Sigmoid colon (tissue), 7 donors: Measurements from ENCODE around the gene LIPN. TPM values are rescaled to one million over a fixed set of nuclear protein-coding genes. Genes with fewer than 3 reads are reported as not detected.
"Not testable (repeated sequence)": the region's sequence is repeated elsewhere in the genome, so short reads cannot be mapped to it uniquely, and the experiment has no call there.

Experiments used
- DNase-seq: peaks from one replicate; pipeline ENCODE4 v3.0.0-alpha.2; 2019
- H3K27ac ChIP-seq, 4 donors: fragments of 200-600 bp; sonication (generic); one replicate each; pipeline ENCODE4 v1.5.1; 2016 to 2019; ENCODE audit warnings: mild to moderate bottlenecking in 1 of 4
- H3K27me3 ChIP-seq, 3 donors: fragments of 200-600 bp; sonication (generic); one replicate each; pipeline ENCODE4 v1.5.1; 2019; ENCODE audit warnings: mild to moderate bottlenecking in 1 of 3
- H3K36me3 ChIP-seq, 4 donors: fragments of 200-600 bp; sonication (generic); one replicate each; pipeline ENCODE4 v1.5.1; 2016 to 2019
- H3K4me1 ChIP-seq, 4 donors: fragments of 200-600 bp; sonication (generic); one replicate each; pipeline ENCODE4 v1.5.1; 2017 to 2019
- H3K4me3 ChIP-seq, 4 donors: fragments of 200-600 bp; sonication (generic); one replicate each; pipeline ENCODE4 v1.5.1; 2017 to 2019; ENCODE audit warnings: mild to moderate bottlenecking in 2 of 4, moderate library complexity in 1 of 4
- H3K9me3 ChIP-seq, 4 donors: fragments of 200-600 bp in 3 of 4; sonication (generic) in 3 of 4; one replicate each; pipeline versions ENCODE4 v1.5.1 to v1.6.1; 2013 to 2019
- EP300 ChIP-seq, 4 donors: sonication (generic); formaldehyde crosslinking; IDR thresholded peaks; one replicate each; pipeline ENCODE4 v1.6.1; 2017; ENCODE audit warnings: antibody characterized with exemption in 4 of 4
- POLR2A ChIP-seq, 2 donors: fragments of 450-650 bp; IDR thresholded peaks; one replicate each; pipeline ENCODE4 v1.6.1; 2016; ENCODE audit warnings: antibody characterized with exemption in 2 of 2, mild to moderate bottlenecking in 2 of 2, moderate library complexity in 2 of 2
- POLR2AphosphoS5 ChIP-seq, 4 donors: sonication (generic); formaldehyde crosslinking; IDR thresholded peaks; one replicate each; pipeline ENCODE4 v1.6.1; 2017; ENCODE audit warnings: antibody characterized with exemption in 4 of 4
- WGBS, 2 donors: extraction: QIAGEN DNeasy Blood & Tissue Kit; methylation state at CpG; one replicate each; pipeline ENCODE4 v1.1.7; 2013; 5-methylcytosine and 5-hydroxymethylcytosine counted together
- intact Hi-C: fragments of 100-400 bp; cut with DNase I; formaldehyde crosslinking; loops from one replicate; pipeline ENCODE4 v1.15.1; 2023
- polyA plus RNA-seq, 3 donors: library from polyadenylated mRNA; stranded (reverse); fragments of 200-250 nt; gene quantifications; one replicate each; pipeline ENCODE4 v1.2.3, GENCODE V29; 2013
- total RNA-seq, 4 donors: library from RNA; depleted of rRNA; stranded (reverse); fragments of >200 nt; gene quantifications; one replicate each; pipeline ENCODE4 v1.1.0, GENCODE V29; 2016
- TF ChIP-seq, protein P1 (sequence below), 4 experiments: fragments of 450-650 bp in 3 of 4; fragments of 200-600 bp in 1 of 4; IDR thresholded peaks; one replicate each; pipeline ENCODE4 v1.5.1; 2016 to 2019; ENCODE audit warnings: antibody characterized with exemption in 4 of 4, mild to moderate bottlenecking in 3 of 4, moderate library complexity in 2 of 4
- donor health status: healthy with polysubstance abuse.
- donor health status: Bipolar disorder and iron deficiency.
- donor health status: healthy.

The LIPN gene
- total and polyA plus RNA-seq, 7 donors, result 1.4 TPM; not detected in 6

DNA sequence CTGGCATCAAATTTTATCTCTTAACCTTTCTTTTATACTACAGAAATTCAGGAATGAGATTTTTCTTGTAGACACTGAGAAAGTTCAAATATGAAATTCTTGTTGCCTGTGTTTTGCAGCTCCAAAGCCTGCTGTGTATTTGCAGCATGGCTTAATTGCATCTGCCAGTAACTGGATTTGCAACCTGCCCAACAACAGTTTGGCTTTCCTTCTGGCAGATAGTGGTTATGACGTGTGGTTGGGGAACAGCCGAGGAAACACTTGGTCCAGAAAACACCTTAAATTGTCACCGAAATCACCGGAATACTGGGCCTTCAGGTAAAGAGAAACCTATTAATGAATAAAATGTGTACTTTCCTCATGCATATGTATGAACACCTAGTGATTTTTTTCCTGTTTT lies 29.0 kb upstream of the LIPN start:
- TF ChIP-seq POLR2A (IDR thresholded peaks at IDR 0.05), result no peak
- Histone ChIP-seq H3K4me1 (no peaks in the 10 kb centered on the region), H3K36me3 (no peaks in the 10 kb centered on the region), H3K9me3 (no peaks in the 10 kb centered on the region), H3K4me3 (no peak overlapping the region), H3K27me3 (no peaks in the 10 kb centered on the region), H3K27ac (no peak overlapping the region)
- WGBS, 2 donors, result 21 to 72% methylated on average over 4 of the region's 4 CpGs
- intact Hi-C loops, result no loop called here
- DNase-seq, result no peak

DNA sequence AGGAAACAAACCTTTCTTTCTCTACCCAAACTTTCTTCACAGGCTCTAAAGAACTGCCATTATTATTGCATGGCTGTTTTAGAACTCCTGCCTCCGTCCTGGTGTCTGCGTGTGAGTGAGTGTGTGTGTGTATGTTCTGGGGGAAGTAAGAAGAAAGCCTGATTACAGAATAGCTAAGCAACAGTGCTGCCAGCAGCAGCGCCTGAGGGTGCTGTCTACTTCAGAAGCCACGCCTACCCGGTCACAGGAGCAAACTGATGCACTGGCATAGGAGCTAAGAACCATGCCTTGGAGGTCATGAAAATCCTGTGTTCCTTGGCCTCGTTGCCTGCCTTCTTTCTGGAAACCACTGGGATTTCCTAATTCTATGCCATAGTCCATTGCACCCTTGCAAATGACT lies 28.5 kb upstream of the LIPN start:
- H3K9me3 ChIP-seq, result no peaks in the 10 kb centered on the region
- no peak overlapping the region for H3K27ac ChIP-seq
- H3K4me1 ChIP-seq, result no peaks in the 10 kb centered on the region
- intact Hi-C loops, result no loop called here
- WGBS, 2 donors, result 14 to 35% methylated on average over 6 of the region's 6 CpGs
- no peaks in the 10 kb centered on the region for H3K36me3 ChIP-seq
- DNase-seq, result no peak
- H3K4me3 ChIP-seq, result no peak overlapping the region
- TF ChIP-seq, protein P1, sequence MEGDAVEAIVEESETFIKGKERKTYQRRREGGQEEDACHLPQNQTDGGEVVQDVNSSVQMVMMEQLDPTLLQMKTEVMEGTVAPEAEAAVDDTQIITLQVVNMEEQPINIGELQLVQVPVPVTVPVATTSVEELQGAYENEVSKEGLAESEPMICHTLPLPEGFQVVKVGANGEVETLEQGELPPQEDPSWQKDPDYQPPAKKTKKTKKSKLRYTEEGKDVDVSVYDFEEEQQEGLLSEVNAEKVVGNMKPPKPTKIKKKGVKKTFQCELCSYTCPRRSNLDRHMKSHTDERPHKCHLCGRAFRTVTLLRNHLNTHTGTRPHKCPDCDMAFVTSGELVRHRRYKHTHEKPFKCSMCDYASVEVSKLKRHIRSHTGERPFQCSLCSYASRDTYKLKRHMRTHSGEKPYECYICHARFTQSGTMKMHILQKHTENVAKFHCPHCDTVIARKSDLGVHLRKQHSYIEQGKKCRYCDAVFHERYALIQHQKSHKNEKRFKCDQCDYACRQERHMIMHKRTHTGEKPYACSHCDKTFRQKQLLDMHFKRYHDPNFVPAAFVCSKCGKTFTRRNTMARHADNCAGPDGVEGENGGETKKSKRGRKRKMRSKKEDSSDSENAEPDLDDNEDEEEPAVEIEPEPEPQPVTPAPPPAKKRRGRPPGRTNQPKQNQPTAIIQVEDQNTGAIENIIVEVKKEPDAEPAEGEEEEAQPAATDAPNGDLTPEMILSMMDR (IDR thresholded peaks at IDR 0.05), result no peak
- TF ChIP-seq POLR2A (IDR thresholded peaks at IDR 0.05) (no peak), EP300 (IDR thresholded peaks at IDR 0.05) (no peak), POLR2AphosphoS5 (IDR thresholded peaks at IDR 0.05) (no peak)
- no peaks in the 10 kb centered on the region for H3K27me3 ChIP-seq

DNA sequence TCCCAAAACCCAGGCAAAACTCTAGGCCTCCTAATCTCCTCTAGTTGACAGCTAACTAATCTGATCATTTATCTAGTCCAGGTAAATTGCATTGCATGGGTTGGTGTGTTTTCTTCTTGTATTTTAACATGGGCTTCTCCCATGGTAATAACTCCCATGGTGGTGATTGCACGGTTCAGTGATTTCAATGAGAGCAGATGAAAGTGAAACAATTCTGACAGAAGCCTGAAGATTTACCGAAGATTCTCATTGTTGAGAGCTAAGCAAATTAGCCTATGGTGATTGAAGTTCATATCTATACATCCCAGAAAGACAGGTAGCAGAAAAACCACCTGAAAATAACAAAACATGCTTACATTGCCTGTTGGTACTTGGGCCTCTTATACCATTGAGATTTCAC lies 26.6 kb upstream of the LIPN start:
- TF ChIP-seq, protein P1 (IDR thresholded peaks at IDR 0.05), result no peak
- TF ChIP-seq EP300 (IDR thresholded peaks at IDR 0.05) (no peak), POLR2A (IDR thresholded peaks at IDR 0.05) (no peak), POLR2AphosphoS5 (IDR thresholded peaks at IDR 0.05) (no peak)
- Histone ChIP-seq H3K9me3 (no peaks in the 10 kb centered on the region), H3K4me1 (no peaks in the 10 kb centered on the region), H3K27ac (no peak overlapping the region), H3K4me3 (no peak overlapping the region), H3K36me3 (no peaks in the 10 kb centered on the region), H3K27me3 (no peaks in the 10 kb centered on the region)
- WGBS, 2 donors, result 59 to 82% methylated on average over 2 of the region's 2 CpGs
- intact Hi-C loops, result no loop called here
- DNase-seq, result no peak

DNA sequence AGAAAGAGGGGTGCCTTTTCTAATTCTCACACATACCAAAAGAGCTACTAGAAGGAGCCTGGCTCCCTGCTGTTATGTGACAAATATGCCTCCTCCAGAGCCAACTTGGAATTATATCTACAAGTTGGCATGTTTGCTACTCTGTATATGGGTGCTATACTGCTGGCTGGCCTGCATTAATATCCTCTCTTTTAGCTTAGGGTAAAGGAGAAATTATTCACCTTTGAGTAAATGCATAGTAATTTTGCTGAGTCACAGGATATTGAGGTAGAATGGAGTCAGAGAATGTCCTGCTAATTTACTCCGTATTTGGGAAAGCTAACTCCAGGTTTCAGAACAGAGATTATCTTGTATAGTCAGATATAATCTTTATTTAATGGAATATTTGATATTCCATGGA lies 24.2 kb upstream of the LIPN start:
- DNase-seq, result no peak
- 53 to 79% methylated on average over 1 of the region's 1 CpG for WGBS, 2 donors
- H3K4me1 ChIP-seq, result no peaks in the 10 kb centered on the region
- TF ChIP-seq EP300 (IDR thresholded peaks at IDR 0.05), result no peak
- no peak for TF ChIP-seq POLR2A (IDR thresholded peaks at IDR 0.05)
- TF ChIP-seq, protein P1 (IDR thresholded peaks at IDR 0.05), result no peak
- no peak for TF ChIP-seq POLR2AphosphoS5 (IDR thresholded peaks at IDR 0.05)
- H3K27ac ChIP-seq, result no peak overlapping the region
- no peak overlapping the region for H3K4me3 ChIP-seq
- no peaks in the 10 kb centered on the region for H3K27me3 ChIP-seq
- H3K9me3 ChIP-seq, result no peaks in the 10 kb centered on the region
- no peaks in the 10 kb centered on the region for H3K36me3 ChIP-seq
- intact Hi-C loops, result no loop called here

DNA sequence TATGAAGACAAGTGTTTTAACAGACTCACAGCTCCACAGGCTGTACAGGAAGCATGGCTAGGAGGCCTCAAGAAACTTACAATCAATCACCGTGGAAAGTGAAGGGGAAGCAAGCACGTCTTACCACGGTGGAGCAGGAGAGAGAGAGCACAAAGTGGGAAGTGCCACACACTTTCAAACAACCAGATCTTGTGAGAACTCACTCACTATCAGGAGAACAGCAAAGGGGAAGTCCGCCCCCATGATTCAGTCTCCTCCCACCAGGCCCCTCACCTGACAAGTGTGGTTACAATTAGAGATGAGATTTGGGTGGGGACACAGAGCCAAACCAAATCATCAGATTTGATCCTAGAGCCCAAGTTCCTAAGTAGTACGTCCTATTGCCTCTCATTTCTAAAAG lies 17.9 kb upstream of the LIPN start:
- intact Hi-C loops, DNase-seq, H3K4me3 ChIP-seq, H3K36me3 ChIP-seq, H3K4me1 ChIP-seq, H3K27ac ChIP-seq, H3K9me3 ChIP-seq, H3K27me3 ChIP-seq: not testable (repeated sequence)
- WGBS, 2 donors, result 66 to 89% methylated on average over 5 of the region's 5 CpGs

DNA sequence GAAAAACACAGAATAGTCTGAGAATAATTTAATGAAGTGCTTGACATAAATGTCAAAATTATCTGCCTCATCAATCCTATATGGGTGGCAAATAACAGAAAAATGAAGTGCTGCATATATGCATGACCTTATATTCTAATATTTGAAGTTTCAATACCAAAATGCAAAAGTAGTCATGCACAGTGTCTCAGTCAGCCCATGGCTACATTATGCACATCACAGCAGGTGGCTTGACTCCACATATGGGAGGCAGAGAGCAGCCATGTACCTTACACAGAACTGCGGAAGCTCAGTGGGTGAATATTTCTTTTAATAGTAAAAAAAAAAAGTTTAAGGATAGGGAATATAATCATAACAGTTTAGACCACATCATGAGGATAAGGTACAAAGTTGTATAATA lies 17.4 kb upstream of the LIPN start:
- DNase-seq, result no peak
- H3K36me3 ChIP-seq, result no peaks in the 10 kb centered on the region
- no peak overlapping the region for H3K4me3 ChIP-seq
- 95 to 99% methylated on average over 1 of the region's 1 CpG for WGBS, 2 donors
- no peaks in the 10 kb centered on the region for H3K9me3 ChIP-seq
- intact Hi-C loops, result no loop called here
- no peaks in the 10 kb centered on the region for H3K4me1 ChIP-seq
- TF ChIP-seq, protein P1 (IDR thresholded peaks at IDR 0.05), result no peak
- TF ChIP-seq EP300 (IDR thresholded peaks at IDR 0.05) (no peak), POLR2AphosphoS5 (IDR thresholded peaks at IDR 0.05) (no peak), POLR2A (IDR thresholded peaks at IDR 0.05) (no peak)
- H3K27ac ChIP-seq, result no peak overlapping the region
- no peaks in the 10 kb centered on the region for H3K27me3 ChIP-seq
